IMR-90 (cell line): ENCODE measurements around the gene DPPA4. TPM values are rescaled to one million over a fixed set of nuclear protein-coding genes. Genes with fewer than 3 reads are reported as not detected.

Experiments
- ATAC-seq: fragments of 200-7000 bp; cut with Tn5 transposase; 2 replicates; pipeline ENCODE4 v1.9.1; 2020; ENCODE audit warnings: low read depth, mild to moderate bottlenecking, moderate library complexity
- BruUV-seq: library from RNA; stranded (reverse); fragments of 400-500 nt; replicated peaks from 2 replicates; lab custom pipeline; 2021; lab: Mats Ljungman, UMichigan
- CTCF ChIA-PET: fragments of 300-600 bp; formaldehyde crosslinking; extraction: SDS; loops from one replicate; lab custom pipeline; 2021; ENCODE audit warnings: antibody characterized with exemption; lab: Yijun Ruan, JAX
- POLR2A ChIA-PET: fragments of 300-600 bp; sonication (Branson Sonifier 250); formaldehyde crosslinking; loops from one replicate; lab custom pipeline; 2022; ENCODE audit warnings: antibody characterized with exemption; ENCODE audit not compliant: unreplicated experiment; lab: Charles Lee
- DNase-seq: peaks from one replicate; pipeline ENCODE4 v3.0.0; 2013
- H2AFZ ChIP-seq: replicated peaks from 2 replicates; pipeline ENCODE3; 2013; ENCODE audit warnings: low read length, mild to moderate bottlenecking; ENCODE audit not compliant: poor library complexity
- H2AK5ac ChIP-seq: 2 replicates; pipeline ENCODE4 v1.6.1; 2013; ENCODE audit warnings: low read depth, low read length, inconsistent platforms
- H2AK9ac ChIP-seq: replicated peaks from 2 replicates; pipeline ENCODE3; 2013; ENCODE audit warnings: mild to moderate bottlenecking, low read depth, low read length, moderate library complexity; ENCODE audit not compliant: poor library complexity
- H2BK120ac ChIP-seq: 2 replicates; pipeline ENCODE4 v1.6.1; 2013; ENCODE audit warnings: low read depth, low read length, inconsistent platforms
- H2BK15ac ChIP-seq: 3 replicates; pipeline ENCODE4 v1.6.1; 2013; ENCODE audit warnings: low read depth, low read length, inconsistent platforms
- H2BK20ac ChIP-seq: 2 replicates; pipeline ENCODE4 v1.6.1; 2013; ENCODE audit warnings: low read depth, mild to moderate bottlenecking, inconsistent platforms, low read length, moderate library complexity
- H2BK5ac ChIP-seq: 2 replicates; pipeline ENCODE4 v1.6.1; 2013; ENCODE audit warnings: mild to moderate bottlenecking, low read depth, low read length, inconsistent platforms; ENCODE audit not compliant: poor library complexity, severe bottlenecking
- H3K14ac ChIP-seq: replicated peaks from 2 replicates; pipeline ENCODE4 v1.6.1; 2013; ENCODE audit warnings: low read depth, low read length, inconsistent platforms
- H3K18ac ChIP-seq: 2 replicates; pipeline ENCODE4 v1.6.1; 2013; ENCODE audit warnings: low read depth, low read length, control low read depth
- H3K23ac ChIP-seq: 2 replicates; pipeline ENCODE4 v1.6.1; 2013; ENCODE audit warnings: low read depth, low read length, inconsistent platforms
- H3K27ac ChIP-seq: 2 replicates; pipeline ENCODE4 v1.5.1; 2013; ENCODE audit warnings: mild to moderate bottlenecking, control low read depth, low read length; ENCODE audit not compliant: insufficient read depth
- H3K27me3 ChIP-seq: 2 replicates; pipeline ENCODE4 v1.6.1; 2013; ENCODE audit warnings: low read length; ENCODE audit not compliant: control insufficient read depth, insufficient read depth
- H3K36me3 ChIP-seq: 2 replicates; pipeline ENCODE4 v1.6.1; 2013; ENCODE audit warnings: low read length, mixed read lengths; ENCODE audit not compliant: control insufficient read depth, insufficient read depth
- H3K4ac ChIP-seq: 2 replicates; pipeline ENCODE4 v1.6.1; 2013; ENCODE audit warnings: low read depth, low read length, inconsistent platforms
- H3K4me1 ChIP-seq: 2 replicates; pipeline ENCODE4 v1.6.1; 2013; ENCODE audit warnings: low read length, mixed read lengths; ENCODE audit not compliant: control insufficient read depth, insufficient read depth
- H3K4me2 ChIP-seq: 2 replicates; pipeline ENCODE4 v1.6.1; 2013; ENCODE audit warnings: low read depth, mild to moderate bottlenecking, control low read depth, low read length, moderate library complexity
- H3K4me3 ChIP-seq: 2 replicates; pipeline ENCODE4 v1.5.1; 2013; ENCODE audit warnings: low read depth, mild to moderate bottlenecking, control low read depth, low read length, moderate library complexity; ENCODE audit not compliant: insufficient read depth
- H3K56ac ChIP-seq: 2 replicates; pipeline ENCODE4 v1.6.1; 2013; ENCODE audit warnings: low read length, inconsistent platforms; ENCODE audit not compliant: insufficient read depth; ENCODE audit errors: extremely low read depth
- H3K79me1 ChIP-seq, 2 experiments: 2 replicates each; pipeline ENCODE4 v1.6.1; 2013; ENCODE audit warnings: low read length in 2 of 2, inconsistent platforms in 1 of 2, low read depth in 1 of 2
- H3K9ac ChIP-seq: 2 replicates; pipeline ENCODE4 v1.6.1; 2013; ENCODE audit warnings: low read depth, low read length, control low read depth
- H3K9me1 ChIP-seq: 2 replicates; pipeline ENCODE4 v1.6.1; 2013; ENCODE audit warnings: low read length, inconsistent platforms; ENCODE audit not compliant: insufficient read depth
- H3K9me3 ChIP-seq: 2 replicates; pipeline ENCODE4 v1.6.1; 2013; ENCODE audit warnings: low read length; ENCODE audit not compliant: control insufficient read depth, insufficient read depth
- H4K20me1 ChIP-seq: 2 replicates; pipeline ENCODE4 v1.6.1; 2013; ENCODE audit warnings: low read length, inconsistent platforms; ENCODE audit not compliant: insufficient read depth
- H4K5ac ChIP-seq: 2 replicates; pipeline ENCODE4 v1.6.1; 2013; ENCODE audit warnings: mild to moderate bottlenecking, low read depth, low read length, control low read depth
- H4K8ac ChIP-seq, 2 experiments: 2 replicates each; pipeline ENCODE4 v1.6.1; 2013; ENCODE audit warnings: low read depth in 2 of 2, low read length in 2 of 2, control low read depth in 1 of 2, inconsistent platforms in 1 of 2
- H4K91ac ChIP-seq: 2 replicates; pipeline ENCODE4 v1.6.1; 2013; ENCODE audit warnings: low read depth, low read length, inconsistent platforms; ENCODE audit not compliant: insufficient read depth
- ELK1 ChIP-seq: fragments of 150-350 bp; IDR thresholded peaks from 2 replicates; pipeline ENCODE4 v1.6.1; 2016; ENCODE audit warnings: low read depth, mild to moderate bottlenecking, low read length, moderate library complexity, borderline replicate concordance
- RAD21 ChIP-seq: IDR thresholded peaks from 2 replicates; pipeline ENCODE4 v1.6.1; 2012; ENCODE audit warnings: low read length, improper control_type of control experiment
- WGBS, 2 experiments: methylation state at CpG; one replicate each; pipeline versions ENCODE4 v1.1.5 to v1.1.7; 2013; ENCODE audit warnings: missing lambda C conversion rate in 2 of 2; ENCODE audit not compliant: insufficient read length in 1 of 2; ENCODE audit errors: extremely low coverage in 2 of 2; 5-methylcytosine and 5-hydroxymethylcytosine counted together
- dilution Hi-C: fragments of 300-500 bp; cut with HindIII; formaldehyde crosslinking; loops from one replicate; pipeline ENCODE4 v1.14.3; 2018; ENCODE audit warnings: low sequenced_read_pairs; ENCODE audit not compliant: unreplicated experiment
- in situ Hi-C: fragments of 300-500 bp; cut with MboI; formaldehyde crosslinking; loops from 3 replicates; pipeline ENCODE4 v1.14.3; 2019; ENCODE audit warnings: low sequenced_read_pairs, inconsistent platforms, mixed read lengths
- intact Hi-C: fragments of 100-400 bp; cut with micrococcal nuclease; formaldehyde crosslinking; loops from 2 replicates; pipeline ENCODE4 v1.10.0; 2022
- polyA plus RNA-seq, 3 experiments: library from polyadenylated mRNA; depleted of rRNA; stranded (reverse); fragments of >200 nt; gene quantifications; 2 replicates each; pipeline ENCODE4 v1.2.3, GENCODE V29; 2012; ENCODE audit warnings: low replicate concordance in 1 of 3
- total RNA-seq: library from RNA; depleted of rRNA; stranded (reverse); fragments of >200 nt; gene quantifications from 2 replicates; pipeline ENCODE4 v1.2.3, GENCODE V29; 2012

Gene DPPA4
- total and polyA plus RNA-seq, 2 of the 4 experiments (the other 2 are of a cell fraction), result 0.02 TPM; not detected in 1

DNA sequence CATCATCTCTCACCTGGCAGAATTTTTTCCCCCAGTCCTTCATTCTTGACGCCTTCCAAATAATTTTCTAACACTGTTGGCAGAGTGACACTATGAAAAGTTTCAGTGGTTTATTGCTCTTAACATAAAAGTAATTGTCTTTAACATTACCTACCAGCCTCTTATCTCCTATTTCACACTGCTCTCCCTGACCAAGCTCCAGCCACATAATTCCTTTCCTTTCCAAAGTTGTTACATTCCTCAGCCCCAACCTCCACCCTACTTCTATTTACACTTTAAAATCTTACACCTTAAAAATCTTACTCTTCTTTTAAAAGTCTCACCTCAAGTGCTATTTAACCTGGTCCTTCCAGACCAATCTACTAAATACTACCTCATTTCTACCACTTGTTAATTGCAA lies 2.8 kb downstream of the DPPA4 start:
- no CpG with 5 or more reads among the region's 1 CpG for WGBS, 2 experiments
- Histone ChIP-seq H3K4me3 (no peak overlapping the region), H2AFZ (no peak overlapping the region), H2BK120ac (no peak overlapping the region), H3K27me3 (no peaks in the 10 kb centered on the region), H3K79me1 (no peaks in the 10 kb centered on the region), H3K23ac (no peak overlapping the region), H2BK15ac (no peak overlapping the region), H4K5ac (no peak overlapping the region), H4K20me1 (no peaks in the 10 kb centered on the region), H2BK20ac (no peak overlapping the region), H3K4ac (no peak overlapping the region), H4K91ac (no peak overlapping the region), H3K18ac (no peak overlapping the region), H4K8ac (no peak overlapping the region), H3K9me3 (no peaks in the 10 kb centered on the region), H3K14ac (no peak overlapping the region), H2AK9ac (no peak overlapping the region), H3K9ac (no peak overlapping the region), H3K4me2 (no peak overlapping the region), H2AK5ac (no peak overlapping the region), H3K27ac (no peak overlapping the region), H3K9me1 (no peaks in the 10 kb centered on the region), H2BK5ac (no peak overlapping the region), H3K4me1 (no peaks in the 10 kb centered on the region), H3K56ac (no peak overlapping the region), H3K36me3 (no peaks in the 10 kb centered on the region)
- no TSS peak for BruUV-seq
- dilution Hi-C loops (no loop called here), intact Hi-C loops (no loop called here), in situ Hi-C loops (no loop called here)
- TF ChIP-seq ELK1 (no peak), RAD21 (no peak)
- POLR2A ChIA-PET, result no interaction called here
- no peak for DNase-seq
- CTCF ChIA-PET, result no interaction called here
- ATAC-seq, result no peak
